NB4 (cell line): ENCODE data around the gene ASCL3.
A peak's percentile ranks its signal among the peaks of the same experiment; 100 is the strongest.
"Not testable (repeated sequence)": the region's sequence is repeated elsewhere in the genome, so short reads cannot be mapped to it uniquely, and the experiment has no call there.

Experiments
- DNase-seq: peaks from one replicate; pipeline ENCODE4 v3.0.0; 2010; ENCODE audit warnings: low read depth
- H3K4me3 ChIP-seq: one replicate; pipeline ENCODE4 v1.5.1; 2011; ENCODE audit warnings: mild to moderate bottlenecking, low read depth, low read length, moderate library complexity
- CTCF ChIP-seq: IDR thresholded peaks from one replicate; pipeline ENCODE4 v1.5.1; 2012; ENCODE audit warnings: low read depth, low read length
- MYC ChIP-seq: IDR thresholded peaks from 2 replicates; pipeline ENCODE4 v1.6.1; 2011; ENCODE audit warnings: low read depth, low read length
- POLR2A ChIP-seq: IDR thresholded peaks from 2 replicates; pipeline ENCODE4 v1.6.1; 2011; ENCODE audit warnings: mild to moderate bottlenecking; ENCODE audit not compliant: insufficient read length; ENCODE audit errors: extremely low read depth
- TF ChIP-seq, protein P1 (sequence below): IDR thresholded peaks from 2 replicates; pipeline ENCODE4 v1.6.1; 2011; ENCODE audit warnings: low read depth, low read length

The ASCL3 gene

DNA sequence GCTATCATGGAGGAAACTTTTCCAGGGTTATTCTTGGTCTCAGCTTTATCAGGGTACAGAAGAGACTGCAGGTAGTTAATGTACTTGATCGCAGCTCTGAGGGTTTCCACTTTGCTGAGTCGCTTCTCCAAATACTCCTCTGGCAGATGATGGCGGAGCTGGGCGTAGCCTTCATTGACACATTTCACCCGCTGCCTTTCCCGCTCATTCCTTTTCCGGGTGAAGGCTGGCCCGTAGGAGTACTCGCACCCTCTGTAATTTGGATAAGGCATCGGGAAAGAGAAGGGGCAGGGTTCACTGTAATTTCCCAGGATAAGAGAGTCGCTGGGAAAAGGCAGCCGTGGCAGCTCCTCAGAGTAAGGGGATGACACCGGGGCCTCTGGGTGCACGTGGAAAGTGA, 5.2 kb downstream of the ASCL3 start:
- TF ChIP-seq, protein P1, sequence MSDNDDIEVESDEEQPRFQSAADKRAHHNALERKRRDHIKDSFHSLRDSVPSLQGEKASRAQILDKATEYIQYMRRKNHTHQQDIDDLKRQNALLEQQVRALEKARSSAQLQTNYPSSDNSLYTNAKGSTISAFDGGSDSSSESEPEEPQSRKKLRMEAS = no peak
- TF ChIP-seq CTCF (no peak), MYC (no peak), POLR2A (no peak)
- DNase-seq = no peak
- H3K4me3 ChIP-seq = no peak overlapping the region

DNA sequence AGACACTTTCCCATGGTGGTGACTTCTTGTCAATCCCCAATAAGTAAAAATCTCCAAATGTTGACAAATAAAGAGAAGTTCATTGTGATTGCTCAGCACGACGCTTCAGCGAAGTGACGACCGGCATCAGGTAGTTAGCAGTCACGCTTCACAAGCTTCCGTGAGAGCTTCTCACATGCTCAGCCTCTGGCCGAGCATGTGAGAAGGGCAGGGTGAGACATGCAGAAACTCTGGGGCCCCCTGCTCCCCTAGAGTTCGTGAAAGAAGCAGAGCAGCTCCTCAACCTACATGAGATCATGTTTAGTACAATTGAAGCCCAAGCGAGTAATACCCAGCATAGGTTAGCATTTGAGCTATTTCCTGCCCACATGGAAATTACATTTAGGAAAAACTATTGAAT, 5.7 kb downstream of the ASCL3 start:
- H3K4me3 ChIP-seq = no peak overlapping the region
- DNase-seq = no peak
- no peak for TF ChIP-seq POLR2A

- DNase-seq, H3K4me3 ChIP-seq: not testable (repeated sequence)
Observed at GRCh38 chr11:8935789-8936188, 7.0 kb downstream of the ASCL3 start.

- DNase-seq = no peak
- H3K4me3 ChIP-seq = no peak overlapping the region
- TF ChIP-seq CTCF (no peak), MYC (no peak), POLR2A (no peak)
- TF ChIP-seq, protein P1 = no peak
Observed at GRCh38 chr11:8934742-8935488, 7.9 kb downstream of the ASCL3 start.

GRCh38 chr11:8933931-8934330, 8.9 kb downstream of the ASCL3 start:
- no peak overlapping the region for H3K4me3 ChIP-seq
- no peak for DNase-seq
- TF ChIP-seq, protein P1 = no peak

GRCh38 chr11:8932564-8933180, 10.1 kb downstream of the ASCL3 start, which contains the start of gene C11orf16:
Gene C11orf16 (minus strand): TSS chr11:8932947. CDS start chr11:8932308, 639 bp downstream.
- no peak within 1 kb of the TSS for H3K4me3 ChIP-seq
- DNase-seq = no peak
- TF ChIP-seq MYC (no peak), POLR2A (no peak), CTCF (no peak)
- TF ChIP-seq, protein P1 = no peak

DNA sequence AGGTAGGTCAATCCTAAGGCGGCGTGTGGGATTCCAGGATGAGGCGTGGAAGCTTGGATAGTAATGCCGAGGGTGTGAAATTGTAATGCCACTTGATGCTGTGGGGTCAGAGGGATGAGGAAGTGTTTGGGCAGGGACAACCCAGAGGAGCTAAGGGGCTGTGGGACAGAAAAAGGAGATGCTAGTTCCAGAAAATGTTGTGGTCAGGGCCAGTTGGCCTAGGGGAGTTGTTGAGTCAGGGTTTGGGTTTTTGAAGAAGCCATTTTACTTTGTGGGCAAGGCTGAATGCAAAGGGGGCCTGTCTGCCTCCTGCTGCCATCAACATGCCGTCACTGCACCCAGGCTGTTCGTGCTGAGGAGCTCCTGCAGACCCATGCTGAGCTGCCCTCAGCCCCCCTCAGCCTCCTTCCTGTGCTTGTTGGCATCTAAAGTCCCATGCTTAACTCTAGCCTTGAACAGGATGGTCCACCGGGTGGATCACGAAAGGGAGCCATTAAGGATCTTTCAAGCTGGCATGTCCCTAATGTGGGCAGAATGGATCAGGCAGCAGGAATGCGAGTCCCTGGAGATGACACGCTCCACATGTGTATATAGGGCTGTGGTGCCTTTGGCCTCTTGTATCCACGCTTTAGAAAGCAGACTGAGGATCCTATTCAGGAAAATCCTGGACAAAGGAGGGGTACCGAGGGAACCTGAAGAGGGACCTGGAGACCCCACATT, 12.2 kb downstream of the ASCL3 start:
- DNase-seq = peak; percentile 72
- H3K4me3 ChIP-seq = no peak overlapping the region
- TF ChIP-seq, protein P1 = no peak
- TF ChIP-seq POLR2A (no peak), MYC (no peak), CTCF (no peak)
